Mesodermal cell (in vitro differentiated cells): ENCODE results near the gene AKAP10.
"Not testable (repeated sequence)": the region's sequence is repeated elsewhere in the genome, so short reads cannot be mapped to it uniquely, and the experiment has no call there.

Experiments used
- H3K27ac ChIP-seq: 2 replicates; pipeline ENCODE4 v1.7.0; 2013; ENCODE audit warnings: mild to moderate bottlenecking, low read depth, low read length, moderate library complexity; ENCODE audit not compliant: severe bottlenecking
- H3K36me3 ChIP-seq: 2 replicates; pipeline ENCODE4 v1.7.1; 2013; ENCODE audit warnings: mild to moderate bottlenecking, low read length, moderate library complexity; ENCODE audit not compliant: control insufficient read depth, insufficient read depth
- H3K4me1 ChIP-seq: one replicate; pipeline ENCODE4 v1.7.1; 2013; ENCODE audit warnings: mild to moderate bottlenecking, low read length; ENCODE audit not compliant: insufficient read depth, control insufficient read depth, poor library complexity, severe bottlenecking
- H3K4me3 ChIP-seq: 2 replicates; pipeline ENCODE4 v1.7.0; 2013; ENCODE audit warnings: low read length, control low read depth, mild to moderate bottlenecking; ENCODE audit not compliant: insufficient read depth, poor library complexity, severe bottlenecking; ENCODE audit errors: extremely low read depth
- H3K9me3 ChIP-seq: 2 replicates; pipeline ENCODE4 v1.7.1; 2013; ENCODE audit warnings: mild to moderate bottlenecking, low read length, moderate library complexity; ENCODE audit not compliant: control insufficient read depth
- WGBS, 2 experiments: methylation state at CpG; one replicate each; pipeline ENCODE4 v1.1.5; 2013; ENCODE audit warnings: missing lambda C conversion rate in 2 of 2; ENCODE audit not compliant: insufficient coverage in 2 of 2; 5-methylcytosine and 5-hydroxymethylcytosine counted together

Gene AKAP10

DNA sequence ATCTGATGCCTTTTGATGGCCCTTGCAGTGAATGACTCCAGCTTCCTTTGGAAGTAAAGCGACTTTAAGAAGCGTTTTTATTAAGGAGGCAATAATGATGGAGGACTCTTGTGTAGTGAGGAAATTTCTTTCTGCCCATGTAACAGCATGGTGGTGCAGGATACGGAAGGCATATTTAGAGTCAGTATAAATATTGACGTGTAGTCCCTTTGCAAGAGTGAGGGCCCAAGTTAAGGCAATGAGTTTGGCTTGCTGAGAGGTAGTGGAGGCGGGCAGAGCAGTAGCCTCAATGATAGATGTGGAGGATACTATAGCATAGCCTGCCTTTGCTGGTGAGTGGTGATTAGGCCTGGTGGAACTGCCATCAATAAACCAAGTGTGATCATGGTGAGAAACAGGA is 87.6 kb downstream of the AKAP10 start:
- not testable (repeated sequence) for H3K4me3 ChIP-seq, H3K4me1 ChIP-seq, H3K27ac ChIP-seq, H3K36me3 ChIP-seq, H3K9me3 ChIP-seq
- 93 to 100% methylated on average over 3 of the region's 5 CpGs for WGBS, 2 experiments

DNA sequence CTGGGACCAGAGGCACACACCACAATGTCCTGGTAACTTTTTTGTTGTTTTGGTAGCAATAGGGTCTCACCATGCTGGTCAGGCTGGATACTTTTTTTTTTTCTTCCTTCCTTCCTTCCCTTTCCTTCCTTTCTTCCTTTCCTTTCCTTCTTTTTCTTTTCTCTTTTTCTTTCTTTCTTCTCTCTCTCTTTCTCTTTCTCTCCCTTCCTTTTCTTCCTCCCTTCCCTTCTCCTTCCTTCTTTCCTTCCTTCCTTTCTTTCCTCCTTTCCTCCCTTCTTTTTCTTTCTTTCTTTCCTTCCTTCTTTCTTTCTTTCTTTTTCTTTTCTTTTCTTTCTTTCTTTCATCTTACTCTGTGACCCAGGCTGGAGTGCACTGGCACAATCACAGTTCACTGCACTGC is 91.5 kb downstream of the AKAP10 start:
- H3K27ac ChIP-seq = no peak overlapping the region
- no peak overlapping the region for H3K4me3 ChIP-seq
- no peaks in the 10 kb centered on the region for H3K36me3 ChIP-seq
- H3K9me3 ChIP-seq = no peaks in the 10 kb centered on the region
- no peaks in the 10 kb centered on the region for H3K4me1 ChIP-seq

GRCh38 chr17:19883537-19884215 is 94.0 kb downstream of the AKAP10 start:
- no peaks in the 10 kb centered on the region for H3K9me3 ChIP-seq
- no peak overlapping the region for H3K4me3 ChIP-seq
- no peaks in the 10 kb centered on the region for H3K4me1 ChIP-seq
- no peak overlapping the region for H3K27ac ChIP-seq
- H3K36me3 ChIP-seq = no peaks in the 10 kb centered on the region
- WGBS, 2 experiments = 94 to 100% methylated on average over 5 to 7 of the region's 8 CpGs

DNA sequence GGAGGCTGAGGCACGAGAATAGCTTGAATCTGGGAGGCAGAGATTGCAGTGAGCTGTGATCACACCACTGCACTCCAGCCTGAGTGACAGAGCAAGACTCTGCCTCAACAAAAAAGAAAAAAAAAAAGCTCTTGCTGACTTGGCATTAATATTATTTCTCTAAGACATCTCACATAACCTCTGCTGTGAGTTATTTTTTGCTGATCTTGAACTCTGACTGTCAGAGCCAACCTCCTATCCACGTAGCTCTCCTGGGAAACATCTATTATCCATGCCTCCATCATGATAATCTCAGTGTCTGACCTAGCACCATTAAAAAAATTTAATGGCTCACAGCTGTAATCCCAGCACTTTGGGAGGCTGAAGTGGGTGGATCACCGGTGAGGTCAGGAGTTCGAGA is 97.2 kb downstream of the AKAP10 start:
- H3K27ac ChIP-seq = no peak overlapping the region
- no peaks in the 10 kb centered on the region for H3K36me3 ChIP-seq
- no peaks in the 10 kb centered on the region for H3K4me1 ChIP-seq
- H3K4me3 ChIP-seq = no peak overlapping the region
- WGBS, 2 experiments = 90 to 92% methylated on average over 2 of the region's 4 CpGs
- H3K9me3 ChIP-seq = no peaks in the 10 kb centered on the region

DNA sequence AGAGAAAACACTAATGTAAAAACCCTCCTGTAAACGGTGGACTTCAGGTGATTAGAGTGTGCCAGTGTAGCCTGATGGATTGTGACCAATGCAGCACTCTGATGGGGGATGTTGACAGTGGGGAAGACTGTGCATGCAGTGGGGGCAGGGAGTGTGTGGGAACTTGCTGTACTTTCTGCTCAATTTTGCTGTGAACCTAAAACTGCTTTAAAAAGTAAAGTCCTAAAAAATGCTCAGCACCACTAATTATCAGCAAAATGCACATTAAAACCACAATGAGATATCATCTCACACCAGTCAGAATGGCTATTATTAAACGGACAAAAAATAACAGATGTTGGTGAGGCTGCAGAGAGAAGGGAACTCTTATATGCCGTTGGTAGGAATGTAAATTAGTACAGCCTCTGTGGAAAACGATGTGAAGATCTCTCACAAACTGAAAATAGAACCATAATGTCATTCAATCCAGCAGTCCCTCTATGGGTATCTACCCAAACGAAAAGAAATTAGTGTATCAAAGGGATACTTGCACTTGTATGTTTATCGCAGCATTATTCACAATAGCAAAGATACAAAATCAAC is 100.2 kb downstream of the AKAP10 start:
- Histone ChIP-seq H3K36me3 (no peaks in the 10 kb centered on the region), H3K4me3 (no peak overlapping the region), H3K9me3 (no peaks in the 10 kb centered on the region), H3K27ac (no peak overlapping the region), H3K4me1 (no peaks in the 10 kb centered on the region)
- WGBS, 2 experiments = 50 to 80% methylated on average over 1 to 2 of the region's 6 CpGs

DNA sequence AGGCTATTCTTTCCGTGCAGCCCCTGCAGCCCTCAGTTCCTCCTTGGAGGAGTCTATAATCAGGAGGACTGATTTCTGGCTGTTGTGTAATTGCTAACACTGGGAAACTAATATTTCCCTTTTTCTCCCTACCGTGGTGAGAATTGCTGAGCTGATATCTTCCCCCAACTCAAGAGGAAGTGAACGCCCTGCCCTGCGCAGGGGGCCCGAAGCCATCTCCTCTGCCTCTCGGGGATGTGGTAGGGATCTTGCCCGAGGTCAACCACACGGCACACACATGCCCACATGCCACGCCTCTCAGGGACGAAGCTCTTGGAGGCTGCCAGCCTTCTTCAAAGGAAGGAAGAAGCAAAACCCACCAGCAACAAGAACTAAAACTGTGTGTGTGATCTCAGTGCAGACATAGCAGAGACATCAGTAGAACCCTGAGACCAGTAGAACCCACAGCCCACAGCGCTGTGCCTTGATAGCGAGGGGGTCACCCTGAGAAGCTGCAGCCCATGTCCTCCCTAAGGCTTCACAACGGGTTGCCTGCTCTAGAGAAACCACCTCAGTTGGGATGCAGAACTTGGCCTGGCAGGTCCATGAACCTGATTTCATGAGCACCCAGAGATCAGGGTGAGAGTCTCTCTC is 101.0 kb downstream of the AKAP10 start:
- H3K9me3 ChIP-seq = no peaks in the 10 kb centered on the region
- H3K4me1 ChIP-seq = no peaks in the 10 kb centered on the region
- WGBS, 2 experiments = 88 to 95% methylated on average over 7 of the region's 13 CpGs
- H3K36me3 ChIP-seq = no peaks in the 10 kb centered on the region
- H3K4me3 ChIP-seq = no peak overlapping the region
- no peak overlapping the region for H3K27ac ChIP-seq

- H3K27ac ChIP-seq = no peak overlapping the region
- WGBS, 2 experiments = 84 to 89% methylated on average over 8 to 9 of the region's 10 CpGs
- H3K4me1 ChIP-seq = no peaks in the 10 kb centered on the region
- no peaks in the 10 kb centered on the region for H3K9me3 ChIP-seq
- no peaks in the 10 kb centered on the region for H3K36me3 ChIP-seq
- H3K4me3 ChIP-seq = no peak overlapping the region
Measured at GRCh38 chr17:19874256-19874655, 103.4 kb downstream of the AKAP10 start.

DNA sequence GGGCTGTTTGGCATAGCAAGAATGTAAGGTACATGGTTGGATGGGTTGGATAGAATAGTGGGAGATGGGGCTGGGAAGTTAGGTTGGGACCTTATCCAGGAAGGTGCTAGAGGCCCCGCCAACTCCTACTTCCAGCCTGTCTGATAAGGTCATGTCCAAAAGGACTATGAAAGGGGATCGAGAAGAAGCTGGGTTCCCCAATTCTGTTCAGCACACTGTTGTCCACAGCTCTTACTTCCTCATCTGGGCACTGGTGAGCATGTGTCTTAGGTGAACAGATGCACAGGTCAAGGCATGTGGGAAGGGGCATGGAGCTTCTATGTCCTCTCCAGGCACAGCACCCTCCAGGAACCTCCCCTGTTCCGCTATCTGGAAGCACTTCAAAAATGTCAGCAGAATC is 104.3 kb downstream of the AKAP10 start:
- WGBS, 2 experiments = 97 to 100% methylated on average over 2 to 3 of the region's 3 CpGs
- no peaks in the 10 kb centered on the region for H3K36me3 ChIP-seq
- no peaks in the 10 kb centered on the region for H3K4me1 ChIP-seq
- H3K9me3 ChIP-seq = no peaks in the 10 kb centered on the region
- H3K4me3 ChIP-seq = no peak overlapping the region
- no peak overlapping the region for H3K27ac ChIP-seq

DNA sequence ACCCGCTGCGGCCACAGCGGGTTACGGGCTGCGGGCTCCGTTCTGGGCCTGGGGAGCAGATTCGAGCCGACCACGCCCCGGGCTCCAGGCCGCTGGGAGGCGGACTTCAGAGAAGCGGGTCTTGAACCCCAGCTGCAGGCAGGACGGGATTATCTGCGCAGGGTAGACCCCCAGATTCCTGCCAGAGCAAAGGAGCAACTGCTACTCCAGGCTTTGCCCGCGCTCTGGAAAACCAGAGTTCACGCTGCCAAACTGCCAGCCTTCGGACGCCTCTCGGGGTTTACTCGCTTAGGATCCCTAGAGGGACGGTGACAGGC is 109.6 kb downstream of the AKAP10 start:
- 44 to 50% methylated on average over 23 of the region's 23 CpGs for WGBS, 2 experiments
- peaks cover 9% of the 10 kb centered on the region for H3K36me3 ChIP-seq
- peaks cover 5% of the 10 kb centered on the region for H3K4me1 ChIP-seq
- peak overlapping the region; percentile 79 for H3K4me3 ChIP-seq
- no peak overlapping the region for H3K27ac ChIP-seq
- H3K9me3 ChIP-seq = no peaks in the 10 kb centered on the region

- H3K4me3 ChIP-seq = peak within 1 kb of the TSS; percentile 79
- peak within 1 kb of the TSS; percentile 57 for H3K27ac ChIP-seq
- no peaks in the 10 kb centered on the region for H3K9me3 ChIP-seq
- peaks cover 5% of the 10 kb centered on the region for H3K4me1 ChIP-seq
- H3K36me3 ChIP-seq = peaks cover 11% of the 10 kb centered on the region
- 0 to 1% methylated on average over 67 to 97 of the region's 111 CpGs for WGBS, 2 experiments
Measured at GRCh38 chr17:19867329-19868078, 110.1 kb downstream of the AKAP10 start, which contains the start of gene ULK2. Gene ULK2 (minus strand): TSS chr17:19867936. CDS start chr17:19867417, 519 bp downstream.

DNA sequence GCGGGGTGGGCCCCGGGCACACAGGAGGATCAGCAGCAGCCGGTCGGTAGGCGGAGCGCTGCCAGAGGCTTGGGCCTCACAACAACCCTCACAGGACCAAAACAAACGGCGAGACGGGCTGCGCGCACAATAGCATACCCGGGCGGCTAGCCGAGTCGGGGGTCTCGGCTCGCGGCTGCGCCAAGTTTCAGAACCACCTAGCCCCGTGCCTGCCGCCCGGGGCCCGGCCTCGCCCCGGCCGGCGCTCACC is 110.6 kb downstream of the AKAP10 start:
- Histone ChIP-seq H3K4me3 (peak overlapping the region; percentile 79), H3K36me3 (peaks cover 13% of the 10 kb centered on the region), H3K9me3 (no peaks in the 10 kb centered on the region), H3K4me1 (peaks cover 5% of the 10 kb centered on the region), H3K27ac (peak overlapping the region; percentile 57)
- 0% methylated on average over 17 to 24 of the region's 27 CpGs for WGBS, 2 experiments
